Measurements from ENCODE around the gene CPLX1.
"Not testable (repeated sequence)": the region's sequence is repeated elsewhere in the genome, so short reads cannot be mapped to it uniquely, and the experiment has no call there.

The CPLX1 gene

GRCh38 chr4:751676-752075 is 74.3 kb downstream of the CPLX1 start:
- DNase-seq: no peak

GRCh38 chr4:749698-750666 is 75.9 kb downstream of the CPLX1 start:
- DNase-seq: no peak

DNA sequence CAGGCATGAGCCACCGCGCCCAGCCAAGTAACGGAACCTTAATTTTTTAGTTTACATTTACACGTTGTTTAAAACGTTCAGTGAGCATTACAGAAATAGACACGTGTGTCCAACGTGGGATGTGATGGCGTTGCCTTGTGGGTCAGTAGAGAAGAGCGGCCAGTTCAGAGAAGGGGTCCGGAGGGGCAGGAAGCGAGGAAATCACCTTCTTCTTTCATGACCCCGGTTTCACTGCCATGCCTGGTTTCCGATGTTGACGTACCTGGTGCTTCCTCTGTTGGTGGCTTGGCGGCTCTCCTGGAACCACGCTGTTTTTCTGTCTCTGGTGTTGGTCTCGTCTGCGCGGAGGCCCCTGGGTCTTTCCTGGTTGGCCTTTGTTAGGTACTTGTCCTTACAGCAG is 77.5 kb downstream of the CPLX1 start:
- DNase-seq: no peak

DNA sequence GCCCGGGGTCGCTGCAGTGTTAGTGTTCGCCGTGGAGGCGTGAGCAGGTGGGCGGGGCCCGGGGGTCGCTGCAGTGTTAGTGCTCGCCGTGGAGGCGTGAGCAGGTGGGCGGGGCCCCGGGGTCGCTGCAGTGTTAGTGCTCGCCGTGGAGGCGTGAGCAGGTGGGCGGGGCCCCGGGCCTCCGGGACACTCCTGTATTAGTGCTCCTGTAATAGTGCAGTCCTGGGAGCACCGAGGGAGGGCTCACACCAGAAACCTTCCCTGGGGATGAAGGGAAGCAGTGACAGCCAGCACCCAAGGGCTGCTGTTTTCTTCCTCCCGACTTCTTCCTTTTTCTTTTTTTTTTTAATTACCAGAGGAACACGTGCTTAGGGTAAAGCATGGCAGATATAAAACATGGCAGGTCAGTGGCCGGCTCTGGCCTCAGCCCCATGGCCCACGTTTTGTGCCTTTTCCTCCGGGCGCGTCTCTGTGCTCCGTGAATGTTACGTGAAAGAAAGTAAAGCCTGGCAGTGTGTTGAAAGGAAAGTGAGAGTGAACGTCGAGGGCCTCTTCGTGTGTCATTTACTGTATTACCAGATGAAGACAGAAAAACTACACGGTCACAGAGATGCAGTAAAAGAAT is 78.3 kb downstream of the CPLX1 start:
- DNase-seq: no peak

DNA sequence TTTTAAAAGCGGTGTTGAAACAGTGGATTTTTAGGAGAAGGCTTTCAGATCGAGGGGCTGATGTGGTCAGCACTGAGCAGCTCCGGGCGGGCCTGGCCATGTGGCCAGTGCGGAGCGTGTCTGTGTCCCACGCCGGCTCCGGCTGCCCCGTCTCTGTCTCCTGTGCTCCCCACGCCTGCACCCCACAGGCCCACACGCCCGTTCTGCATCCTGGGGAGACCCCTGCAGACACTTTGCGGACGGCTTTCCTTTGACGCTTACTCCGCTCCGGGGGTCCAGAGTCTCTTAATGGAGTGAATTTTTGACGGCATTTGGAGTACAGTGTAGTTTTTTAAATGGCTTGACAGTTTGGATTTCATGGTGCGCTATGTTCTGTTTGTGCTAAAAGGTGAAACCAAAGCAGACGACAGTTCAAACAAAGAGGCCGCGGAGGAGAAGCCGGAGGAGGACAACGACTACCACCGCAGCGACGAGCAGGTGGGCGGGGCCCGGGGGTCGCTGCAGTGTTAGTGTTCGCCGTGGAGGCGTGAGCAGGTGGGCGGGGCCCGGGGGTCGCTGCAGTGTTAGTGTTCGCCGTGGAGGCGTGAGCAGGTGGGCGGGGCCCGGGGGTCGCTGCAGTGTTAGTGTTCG is 81.6 kb downstream of the CPLX1 start:
- no peak for DNase-seq

DNA sequence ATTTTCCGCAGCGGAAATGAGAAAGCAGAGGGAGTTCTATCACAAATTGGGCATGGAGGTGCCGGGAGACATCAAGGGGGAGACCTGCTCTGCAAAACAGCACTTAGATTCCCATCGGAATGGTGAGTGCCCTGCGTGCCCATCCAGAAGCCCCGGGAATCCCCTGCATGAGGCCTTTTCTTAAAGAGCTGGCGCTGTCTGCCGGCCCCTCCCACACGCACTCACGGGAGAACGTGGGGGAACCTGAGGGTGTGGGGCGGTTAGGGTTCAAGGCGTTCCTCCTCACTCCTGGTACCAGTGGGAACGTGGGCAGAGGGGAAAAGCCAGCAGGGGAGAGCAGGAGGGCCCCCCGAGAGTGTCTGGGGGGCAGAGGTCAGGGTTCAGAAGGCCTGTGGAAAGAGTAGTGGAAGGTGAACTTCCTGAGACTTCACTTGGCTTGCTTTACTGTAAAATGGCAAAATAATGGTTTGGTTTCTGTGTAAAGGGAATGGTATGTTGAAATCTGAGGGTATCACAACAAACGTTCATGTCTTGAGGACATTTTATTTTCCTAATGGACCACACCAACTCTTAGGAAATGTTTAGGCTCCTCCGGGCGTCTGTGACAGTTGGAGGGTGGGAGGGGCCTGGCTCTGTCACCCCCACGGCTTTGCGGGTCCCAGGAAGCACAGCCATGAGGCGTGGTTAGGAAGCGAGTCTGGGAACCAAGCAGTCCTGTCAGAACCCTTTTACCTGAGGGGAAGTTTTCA is 82.3 kb downstream of the CPLX1 start:
- no peak for DNase-seq

GRCh38 chr4:742742-743311 is 83.1 kb downstream of the CPLX1 start:
- peak; percentile 63 for DNase-seq

DNA sequence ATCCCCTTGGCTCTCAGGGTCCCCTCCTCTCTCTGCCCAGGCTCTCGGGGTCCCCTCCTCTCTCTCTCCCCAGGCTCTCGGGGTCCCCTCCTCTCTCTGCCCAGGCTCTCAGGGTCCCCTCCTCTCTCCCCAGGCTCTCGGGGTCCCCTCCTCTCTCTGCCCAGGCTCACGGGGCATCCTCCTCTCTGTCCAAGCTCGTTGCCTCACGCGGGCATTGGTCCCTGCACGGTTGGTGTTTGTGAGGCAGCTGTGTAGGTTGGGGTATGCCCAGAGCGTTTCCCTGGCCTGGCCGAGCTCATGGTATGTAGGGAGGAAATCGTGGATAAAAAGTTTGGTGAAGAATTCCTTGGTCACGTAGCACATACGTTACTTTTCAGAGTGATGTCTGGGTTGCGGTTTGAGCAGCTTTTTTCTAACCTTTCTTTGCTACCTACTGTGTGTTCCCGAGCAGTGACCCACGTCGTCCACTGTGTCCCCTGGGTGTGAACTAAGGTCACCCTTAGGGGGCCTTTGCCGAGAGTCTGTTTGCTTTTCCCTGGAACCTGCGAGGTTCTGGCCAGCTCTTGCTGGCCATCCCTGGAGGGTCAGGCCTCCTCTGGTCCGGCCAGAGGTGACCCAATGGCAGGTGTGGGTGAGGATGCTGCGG is 83.7 kb downstream of the CPLX1 start:
- no peak for DNase-seq

DNA sequence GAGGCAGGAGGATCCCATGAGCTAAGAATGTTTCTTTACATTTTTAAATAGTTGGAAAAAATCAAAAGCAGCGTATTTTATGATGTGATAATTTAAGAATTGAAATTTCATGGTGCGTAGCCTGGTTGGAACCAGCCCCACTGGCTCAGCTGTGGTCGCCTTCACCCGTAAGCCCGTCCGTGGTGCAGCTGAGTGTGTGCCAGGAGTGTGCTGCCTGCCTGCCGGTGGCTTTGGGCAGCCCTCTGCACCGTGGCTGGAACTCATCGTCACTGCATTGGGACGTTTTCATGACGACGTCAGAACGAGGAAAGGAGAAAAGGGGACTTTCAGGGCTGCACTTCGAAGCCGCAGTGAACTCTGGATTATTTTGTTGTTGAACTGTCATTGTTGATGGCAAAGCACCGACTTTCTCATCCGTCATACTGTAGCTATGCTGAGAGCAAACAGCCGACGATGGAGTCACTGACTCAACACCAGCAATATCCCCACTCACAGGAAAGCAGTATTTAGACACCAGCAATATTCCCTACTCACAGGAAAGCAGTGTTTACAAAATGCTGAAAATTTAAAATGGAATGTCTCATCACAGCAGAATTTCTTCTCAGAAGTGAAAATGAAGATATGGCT is 85.2 kb downstream of the CPLX1 start:
- no peak for DNase-seq

DNA sequence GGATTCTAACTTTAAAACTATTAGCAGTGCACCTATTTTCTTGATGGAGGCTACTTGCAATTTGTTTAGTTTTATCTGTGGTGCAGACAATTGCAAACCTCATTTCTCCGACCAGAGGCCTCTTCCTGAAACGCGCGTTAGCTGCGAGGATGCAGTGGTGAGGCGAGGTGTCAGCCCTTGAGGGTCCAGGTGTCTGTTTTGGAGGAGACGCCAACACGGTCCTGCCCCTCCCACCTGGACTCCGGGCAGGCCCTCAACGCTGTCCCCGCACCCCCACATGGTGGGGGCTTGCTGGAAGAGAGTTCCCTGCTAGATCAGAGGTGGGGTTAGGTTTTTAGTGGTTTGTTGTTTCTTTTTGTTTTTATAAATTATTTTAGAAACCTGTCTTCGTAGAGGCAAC is 85.9 kb downstream of the CPLX1 start:
- DNase-seq: no peak

DNA sequence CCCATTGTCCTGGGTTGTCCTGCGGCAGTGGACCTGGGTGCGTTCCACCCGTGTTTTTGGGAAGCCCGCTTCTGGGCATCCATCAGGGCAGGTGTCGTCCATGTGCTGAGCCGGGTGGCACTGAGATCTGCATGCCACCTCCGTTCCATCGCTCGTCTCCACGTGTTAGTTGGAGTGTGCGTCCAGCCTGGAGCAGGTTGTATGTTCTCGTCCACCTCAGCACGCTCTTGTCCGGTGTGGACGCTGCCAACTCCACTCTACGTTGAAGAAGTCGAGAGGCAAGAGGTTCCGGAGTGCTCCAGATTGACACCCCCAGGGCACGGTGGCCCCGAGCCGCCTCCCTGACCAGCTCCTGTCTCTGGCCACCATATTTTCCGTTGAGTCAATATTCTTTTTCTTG is 86.4 kb downstream of the CPLX1 start:
- DNase-seq: no peak

DNA sequence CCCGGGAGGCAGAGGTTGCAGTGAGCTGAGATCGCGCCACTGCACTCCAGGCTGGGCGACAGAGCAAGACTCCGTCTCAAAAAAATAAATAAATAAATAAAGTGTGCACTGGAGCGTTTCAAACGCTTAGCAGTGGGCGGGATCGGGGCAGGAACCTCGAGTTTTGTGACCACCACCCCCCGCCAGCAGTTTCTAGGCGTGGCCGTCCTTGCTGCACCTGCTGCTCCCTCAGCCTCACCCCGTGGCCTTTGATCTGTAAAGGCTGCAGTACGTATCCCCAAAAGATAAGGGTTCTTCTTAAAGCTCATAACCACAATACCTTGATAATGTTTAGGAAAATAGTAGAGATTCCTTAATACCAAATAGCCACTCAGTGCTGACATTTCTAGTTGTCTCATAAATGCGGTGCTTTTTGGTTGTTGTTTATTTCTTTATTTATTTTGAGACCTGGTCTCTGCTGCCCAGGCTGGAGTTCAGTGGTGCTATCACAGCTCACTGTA is 87.1 kb downstream of the CPLX1 start:
- DNase-seq: no peak

DNA sequence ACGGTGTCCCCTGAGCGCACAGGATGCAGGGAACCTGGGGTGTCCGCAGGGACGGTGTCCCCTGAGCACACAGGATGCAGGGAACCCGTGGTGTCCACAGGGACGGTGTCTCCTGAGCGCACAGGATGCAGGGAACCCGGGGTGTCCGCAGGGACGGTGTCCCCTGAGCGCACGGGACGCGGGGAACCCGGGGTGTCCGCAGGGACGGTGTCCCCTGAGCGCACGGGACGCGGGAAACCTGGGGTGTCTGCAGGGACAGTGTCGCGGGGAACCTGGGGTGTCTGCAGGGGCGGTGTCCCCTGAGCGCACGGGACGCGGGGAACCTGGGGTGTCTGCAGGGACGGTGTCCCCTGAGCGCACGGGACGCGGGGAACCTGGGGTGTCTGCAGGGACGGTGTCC is 89.4 kb downstream of the CPLX1 start:
- DNase-seq: not testable (repeated sequence)

DNA sequence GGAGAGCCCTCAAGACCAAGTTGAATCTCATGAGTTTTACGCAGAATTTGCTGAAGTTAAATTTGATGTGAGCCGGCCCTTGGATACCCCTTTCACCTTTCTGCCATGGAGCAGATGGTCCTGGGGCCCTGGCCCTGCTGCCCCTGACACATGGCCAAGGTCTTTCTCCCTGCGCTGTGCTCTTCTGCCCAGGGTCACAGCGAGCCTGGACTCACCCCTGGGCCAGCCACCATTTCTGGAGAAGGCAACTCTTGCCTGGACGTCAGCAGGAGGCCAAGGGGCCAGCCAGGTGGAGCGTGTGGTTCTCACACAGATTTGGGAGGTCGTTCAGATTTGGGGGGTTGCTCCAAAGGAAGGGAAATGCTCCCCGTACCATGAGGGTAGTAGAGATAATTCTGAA is 90.3 kb downstream of the CPLX1 start:
- no peak for DNase-seq

All from femur (tissue), 1 donor.